BJ (cell line): ENCODE results near the gene RPS5. TPM values are rescaled to one million over a fixed set of nuclear protein-coding genes. Genes with fewer than 3 reads are reported as not detected.

Source experiments
- CTCF ChIA-PET: fragments of 350-600 bp; formaldehyde crosslinking; extraction: SDS; loops from one replicate; lab custom pipeline; 2021; ENCODE audit warnings: antibody characterized with exemption, inconsistent platforms; lab: Yijun Ruan, JAX
- POLR2A ChIA-PET: fragments of 300-600 bp; sonication (Branson Sonifier 250); formaldehyde crosslinking; extraction: SDS; loops from one replicate; lab custom pipeline; 2021; ENCODE audit warnings: antibody characterized with exemption; lab: Charles Lee
- DNase-seq: peaks from one replicate; pipeline ENCODE4 v3.0.0-alpha.2; 2011; ENCODE audit warnings: low read depth
- H3K27me3 ChIP-seq: 2 replicates; pipeline ENCODE4 v1.6.0; 2011; ENCODE audit warnings: low read length; ENCODE audit not compliant: control insufficient read depth, insufficient read depth
- H3K36me3 ChIP-seq: 2 replicates; pipeline ENCODE4 v1.5.1; 2011; ENCODE audit warnings: low read length; ENCODE audit not compliant: control insufficient read depth, insufficient read depth
- H3K4me3 ChIP-seq: 2 replicates; pipeline ENCODE4 v1.5.1; 2011; ENCODE audit warnings: low read depth, mild to moderate bottlenecking, control low read depth, low read length
- CTCF ChIP-seq: IDR thresholded peaks from 2 replicates; pipeline ENCODE4 v1.5.1; 2011; ENCODE audit warnings: low read depth, mild to moderate bottlenecking, control low read depth, inconsistent platforms, low read length, moderate library complexity; ENCODE audit not compliant: insufficient read depth
- polyA plus RNA-seq: library from polyadenylated mRNA; depleted of rRNA; stranded (reverse); fragments of >200 nt; gene quantifications from 2 replicates; pipeline ENCODE4 v1.2.3, GENCODE V29; 2011

The RPS5 gene
- polyA plus RNA-seq, 1 experiment, result 3,326 TPM

GRCh38 chr19:58409010-58409790 lies 22.1 kb downstream of the RPS5 start:
- ChIA-PET CTCF (interaction anchor here (0.8 kb wide), 1 partner anchor 15 kb away, joined by 3 read pairs; no protein-coding TSS in a partner anchor), POLR2A (interaction anchor here (0.6 to 0.8 kb wide), 2 partner anchors 52 to 728 kb away, joined by 3 read pairs; partner anchors contain the start of gene ZNF551)
- no peak for TF ChIP-seq CTCF
- H3K36me3 ChIP-seq, result no peaks in the 10 kb centered on the region
- no peak for DNase-seq
- no peaks in the 10 kb centered on the region for H3K27me3 ChIP-seq
- H3K4me3 ChIP-seq, result peak overlapping the region; percentile 68

- H3K4me3 ChIP-seq, result no peak overlapping the region
- peaks cover 24% of the 10 kb centered on the region for H3K36me3 ChIP-seq
- no peaks in the 10 kb centered on the region for H3K27me3 ChIP-seq
- POLR2A ChIA-PET, result interaction anchor here (0.6 kb wide), 1 partner anchor 70 kb away, joined by 3 read pairs; no protein-coding TSS in a partner anchor
- no peak for DNase-seq
- CTCF ChIA-PET, result no interaction called here
- no peak for TF ChIP-seq CTCF
Observed at GRCh38 chr19:58416604-58417003, 29.5 kb downstream of the RPS5 start.

- no peak for TF ChIP-seq CTCF
- H3K4me3 ChIP-seq, result no peak overlapping the region
- DNase-seq, result no peak
- ChIA-PET CTCF (no interaction called here), POLR2A (no interaction called here)
- no peaks in the 10 kb centered on the region for H3K27me3 ChIP-seq
- peaks cover 24% of the 10 kb centered on the region for H3K36me3 ChIP-seq
Observed at GRCh38 chr19:58417071-58417470, 30.0 kb downstream of the RPS5 start.

- Histone ChIP-seq H3K4me3 (no peak overlapping the region), H3K36me3 (peaks cover under 1% of the 10 kb centered on the region), H3K27me3 (no peaks in the 10 kb centered on the region)
- ChIA-PET CTCF (no interaction called here), POLR2A (no interaction called here)
- TF ChIP-seq CTCF, result no peak
- DNase-seq, result no peak
Observed at GRCh38 chr19:58428617-58429016, 41.5 kb downstream of the RPS5 start.

GRCh38 chr19:58429745-58430144 lies 42.7 kb downstream of the RPS5 start:
- POLR2A ChIA-PET, result no interaction called here
- DNase-seq, result no peak
- CTCF ChIA-PET, result interaction anchor here (1.0 kb wide), 1 partner anchor 9 kb away, joined by 3 read pairs; no protein-coding TSS in a partner anchor
- H3K36me3 ChIP-seq, result peaks cover 9% of the 10 kb centered on the region
- no peaks in the 10 kb centered on the region for H3K27me3 ChIP-seq
- no peak overlapping the region for H3K4me3 ChIP-seq
- TF ChIP-seq CTCF, result no peak
